OCI-LY1 (cell line): ENCODE measurements around the gene RHOBTB3.

Source experiments
- H2AFZ ChIP-seq: fragments of 200-600 bp; sonication (generic), shearing (Covaris generic); 2 replicates; pipeline ENCODE4 v1.6.0; 2014; ENCODE audit warnings: antibody characterized with exemption, mild to moderate bottlenecking, low read length
- H3F3A ChIP-seq: fragments of 200-600 bp; sonication (generic), shearing (Covaris generic); 2 replicates; pipeline ENCODE4 v1.6.0; 2014; ENCODE audit warnings: mild to moderate bottlenecking, antibody characterized with exemption, low read length, moderate library complexity; ENCODE audit not compliant: insufficient read depth
- H3K27ac ChIP-seq: fragments of 200-600 bp; sonication (generic); 2 replicates; pipeline ENCODE4 v1.5.1; 2014; ENCODE audit warnings: low read length, mixed run types, mild to moderate bottlenecking, low read depth; ENCODE audit not compliant: poor library complexity, severe bottlenecking
- H3K27me3 ChIP-seq: fragments of 200-600 bp; sonication (generic); 2 replicates; pipeline ENCODE4 v1.6.0; 2014; ENCODE audit warnings: antibody characterized with exemption, mild to moderate bottlenecking, low read length, moderate library complexity; ENCODE audit not compliant: insufficient read depth
- H3K36me3 ChIP-seq: fragments of 200-600 bp; sonication (generic); 2 replicates; pipeline ENCODE4 v1.6.1; 2014; ENCODE audit warnings: mild to moderate bottlenecking, antibody characterized with exemption, low read length, moderate library complexity, mixed read lengths; ENCODE audit not compliant: insufficient read depth
- H3K4me1 ChIP-seq: fragments of 200-600 bp; sonication (generic); 2 replicates; pipeline ENCODE4 v1.5.1; 2014; ENCODE audit warnings: mild to moderate bottlenecking, low read length, moderate library complexity; ENCODE audit not compliant: insufficient read depth, severe bottlenecking
- H3K4me2 ChIP-seq: fragments of 200-600 bp; sonication (generic), shearing (Covaris generic); 2 replicates; pipeline ENCODE4 v1.6.1; 2014; ENCODE audit warnings: low read length
- H3K4me3 ChIP-seq: fragments of 200-600 bp; sonication (generic); 2 replicates; pipeline ENCODE4 v1.5.1; 2014; ENCODE audit warnings: low read length, low read depth, mild to moderate bottlenecking, mixed read lengths; ENCODE audit not compliant: poor library complexity, severe bottlenecking
- H3K79me2 ChIP-seq: fragments of 200-600 bp; shearing (Covaris generic); 2 replicates; pipeline ENCODE4 v1.6.1; 2016; ENCODE audit warnings: mixed run types, low read length, mixed read lengths; ENCODE audit not compliant: insufficient read depth
- H3K9ac ChIP-seq: fragments of 200-600 bp; sonication (generic), shearing (Covaris generic); 2 replicates; pipeline ENCODE4 v1.6.1; 2014; ENCODE audit warnings: mild to moderate bottlenecking, low read length, mixed read lengths
- H3K9me2 ChIP-seq: fragments of 200-600 bp; sonication (generic), shearing (Covaris generic); 2 replicates; pipeline ENCODE4 v1.6.1; 2014; ENCODE audit warnings: low read depth, mild to moderate bottlenecking, low read length, mixed read lengths
- H3K9me3 ChIP-seq: fragments of 200-600 bp; shearing (Covaris generic); 2 replicates; pipeline ENCODE4 v1.6.1; 2014; ENCODE audit warnings: low read length, mixed read lengths
- H4K20me1 ChIP-seq: fragments of 200-600 bp; sonication (generic), shearing (Covaris generic); 2 replicates; pipeline ENCODE4 v1.6.0; 2016; ENCODE audit warnings: mild to moderate bottlenecking, low read length; ENCODE audit not compliant: insufficient read depth
- CTCF ChIP-seq: fragments of 200-600 bp; sonication (generic), shearing (Covaris generic); IDR thresholded peaks from 2 replicates; pipeline ENCODE4 v1.5.1; 2017; ENCODE audit warnings: mild to moderate bottlenecking, antibody characterized with exemption, low read length, moderate library complexity, mixed read lengths
- EZH2 ChIP-seq: fragments of 200-600 bp; sonication (generic), shearing (Covaris generic); IDR thresholded peaks from 2 replicates; pipeline ENCODE4 v1.8.0; 2017; ENCODE audit warnings: borderline replicate concordance, mixed run types, mild to moderate bottlenecking, antibody characterized with exemption, low read length, moderate library complexity, mixed read lengths

Gene RHOBTB3

GRCh38 chr5:95788493-95788892 is 57.4 kb downstream of the RHOBTB3 start:
- no peak overlapping the region for H3K4me3 ChIP-seq
- H3K27ac ChIP-seq: no peak overlapping the region
- H3K9ac ChIP-seq: no peak overlapping the region
- TF ChIP-seq CTCF (no peak), EZH2 (no peak)
- H3F3A ChIP-seq: no peaks in the 10 kb centered on the region
- H2AFZ ChIP-seq: no peak overlapping the region
- H3K4me2 ChIP-seq: no peak overlapping the region
- H3K4me1 ChIP-seq: no peaks in the 10 kb centered on the region
- no peaks in the 10 kb centered on the region for H3K9me3 ChIP-seq
- no peaks in the 10 kb centered on the region for H3K9me2 ChIP-seq
- H3K36me3 ChIP-seq: no peaks in the 10 kb centered on the region
- H3K27me3 ChIP-seq: no peaks in the 10 kb centered on the region; the same call in 1 of the 2 replicates
- H3K79me2 ChIP-seq: no peaks in the 10 kb centered on the region
- H4K20me1 ChIP-seq: no peaks in the 10 kb centered on the region

- H3K36me3 ChIP-seq: no peaks in the 10 kb centered on the region
- no peak overlapping the region for H3K4me3 ChIP-seq
- H3K9ac ChIP-seq: no peak overlapping the region
- no peak overlapping the region for H3K4me2 ChIP-seq
- no peaks in the 10 kb centered on the region for H3K9me2 ChIP-seq
- no peaks in the 10 kb centered on the region; the same call in 1 of the 2 replicates for H3K27me3 ChIP-seq
- TF ChIP-seq CTCF (no peak), EZH2 (no peak)
- no peaks in the 10 kb centered on the region for H3F3A ChIP-seq
- H4K20me1 ChIP-seq: no peaks in the 10 kb centered on the region
- no peak overlapping the region for H3K27ac ChIP-seq
- H3K9me3 ChIP-seq: no peaks in the 10 kb centered on the region
- no peaks in the 10 kb centered on the region for H3K79me2 ChIP-seq
- no peak overlapping the region for H2AFZ ChIP-seq
- H3K4me1 ChIP-seq: no peaks in the 10 kb centered on the region
Observed at GRCh38 chr5:95791751-95792150, 60.6 kb downstream of the RHOBTB3 start.

GRCh38 chr5:95794070-95794516 is 63.0 kb downstream of the RHOBTB3 start:
- TF ChIP-seq CTCF (no peak), EZH2 (no peak)
- no peaks in the 10 kb centered on the region for H3F3A ChIP-seq
- H3K9me2 ChIP-seq: no peaks in the 10 kb centered on the region
- no peaks in the 10 kb centered on the region for H3K79me2 ChIP-seq
- no peak overlapping the region for H3K9ac ChIP-seq
- H3K27me3 ChIP-seq: no peaks in the 10 kb centered on the region
- no peaks in the 10 kb centered on the region for H4K20me1 ChIP-seq
- H3K9me3 ChIP-seq: no peaks in the 10 kb centered on the region
- H2AFZ ChIP-seq: no peak overlapping the region
- H3K4me3 ChIP-seq: no peak overlapping the region
- no peak overlapping the region for H3K4me2 ChIP-seq
- no peak overlapping the region for H3K27ac ChIP-seq
- H3K4me1 ChIP-seq: no peaks in the 10 kb centered on the region
- H3K36me3 ChIP-seq: no peaks in the 10 kb centered on the region
